SU-DHL-6 (cell line): ENCODE data around the gene MRPS27.

Experiments used
- H2AFZ ChIP-seq: fragments of 200-600 bp; sonication (generic); 2 replicates; pipeline ENCODE4 v1.6.1; 2014; ENCODE audit warnings: low read depth, mild to moderate bottlenecking, moderate library complexity, mixed read lengths, antibody characterized with exemption, low read length; ENCODE audit not compliant: severe bottlenecking
- H3F3A ChIP-seq: fragments of 200-600 bp; shearing (Covaris generic); 2 replicates; pipeline ENCODE4 v1.6.0; 2016; ENCODE audit warnings: antibody characterized with exemption, mild to moderate bottlenecking; ENCODE audit not compliant: insufficient read depth
- H3K27ac ChIP-seq: fragments of 200-600 bp; sonication (generic); 2 replicates; pipeline ENCODE4 v1.5.1; 2016; ENCODE audit warnings: low read depth, mild to moderate bottlenecking, low read length, moderate library complexity, mixed read lengths
- H3K27me3 ChIP-seq: fragments of 200-600 bp; sonication (generic), shearing (Covaris generic); 2 replicates; pipeline ENCODE4 v1.6.0; 2014; ENCODE audit warnings: mild to moderate bottlenecking, low read length
- H3K36me3 ChIP-seq: fragments of 200-600 bp; sonication (generic); 2 replicates; pipeline ENCODE4 v1.6.1; 2014; ENCODE audit warnings: mild to moderate bottlenecking, low read length, mixed read lengths
- H3K4me2 ChIP-seq: fragments of 300-600, 200-600 bp; shearing (Covaris generic), sonication (generic); 2 replicates; pipeline ENCODE4 v1.6.0; 2014; ENCODE audit warnings: low read length, low read depth, mild to moderate bottlenecking; ENCODE audit not compliant: poor library complexity, severe bottlenecking
- H3K4me3 ChIP-seq: fragments of 200-600 bp; sonication (generic); 2 replicates; pipeline ENCODE4 v1.5.1; 2014; ENCODE audit warnings: antibody characterized with exemption, low read length, mild to moderate bottlenecking, mixed read lengths; ENCODE audit not compliant: insufficient read depth, poor library complexity, severe bottlenecking
- H3K79me2 ChIP-seq: fragments of 200-600 bp; sonication (generic); 2 replicates; pipeline ENCODE4 v1.6.1; 2014; ENCODE audit warnings: mild to moderate bottlenecking, low read length, moderate library complexity; ENCODE audit not compliant: insufficient read depth
- H3K9ac ChIP-seq: fragments of 200-600 bp; sonication (generic); 2 replicates; pipeline ENCODE4 v1.7.0; 2014; ENCODE audit warnings: mild to moderate bottlenecking, low read length
- H3K9me2 ChIP-seq: fragments of 200-600 bp; sonication (generic); replicated peaks from 2 replicates; pipeline ENCODE4 v1.6.1; 2014; ENCODE audit warnings: low read length; ENCODE audit not compliant: insufficient read depth
- H3K9me3 ChIP-seq: fragments of 200-600 bp; sonication (generic); 2 replicates; pipeline ENCODE4 v1.6.1; 2014; ENCODE audit warnings: low read length, mixed read lengths; ENCODE audit not compliant: insufficient read depth
- H4K20me1 ChIP-seq: fragments of 200-600 bp; sonication (generic); 2 replicates; pipeline ENCODE4 v1.6.1; 2014; ENCODE audit warnings: low read depth, mild to moderate bottlenecking, antibody characterized with exemption, low read length, moderate library complexity, mixed read lengths
- EZH2phosphoT487 ChIP-seq: fragments of 200-600 bp; sonication (generic), shearing (Covaris generic); conservative IDR thresholded peaks from 2 replicates; pipeline ENCODE4 v1.6.1; 2018; ENCODE audit warnings: mild to moderate bottlenecking, antibody characterized with exemption, low read length, moderate library complexity, mixed read lengths
- TF ChIP-seq, protein P1 (sequence below): fragments of 200-600 bp; sonication (generic); IDR thresholded peaks from one replicate; pipeline ENCODE4 v1.5.1; 2017; ENCODE audit warnings: antibody characterized with exemption, mild to moderate bottlenecking, low read length, moderate library complexity; ENCODE audit not compliant: insufficient read depth, poor library complexity, severe bottlenecking

The MRPS27 gene

GRCh38 chr5:72216756-72217155 is 103.3 kb downstream of the MRPS27 start:
- Histone ChIP-seq H2AFZ (no peak overlapping the region), H3K79me2 (no peaks in the 10 kb centered on the region), H4K20me1 (no peaks in the 10 kb centered on the region), H3K9me3 (no peaks in the 10 kb centered on the region), H3K36me3 (peaks cover 15% of the 10 kb centered on the region), H3K4me3 (no peak overlapping the region), H3K4me2 (no peak overlapping the region), H3K27me3 (no peaks in the 10 kb centered on the region), H3K9ac (no peak overlapping the region), H3K9me2 (no peaks in the 10 kb centered on the region), H3K27ac (no peak overlapping the region), H3F3A (no peaks in the 10 kb centered on the region)
- TF ChIP-seq, protein P1, sequence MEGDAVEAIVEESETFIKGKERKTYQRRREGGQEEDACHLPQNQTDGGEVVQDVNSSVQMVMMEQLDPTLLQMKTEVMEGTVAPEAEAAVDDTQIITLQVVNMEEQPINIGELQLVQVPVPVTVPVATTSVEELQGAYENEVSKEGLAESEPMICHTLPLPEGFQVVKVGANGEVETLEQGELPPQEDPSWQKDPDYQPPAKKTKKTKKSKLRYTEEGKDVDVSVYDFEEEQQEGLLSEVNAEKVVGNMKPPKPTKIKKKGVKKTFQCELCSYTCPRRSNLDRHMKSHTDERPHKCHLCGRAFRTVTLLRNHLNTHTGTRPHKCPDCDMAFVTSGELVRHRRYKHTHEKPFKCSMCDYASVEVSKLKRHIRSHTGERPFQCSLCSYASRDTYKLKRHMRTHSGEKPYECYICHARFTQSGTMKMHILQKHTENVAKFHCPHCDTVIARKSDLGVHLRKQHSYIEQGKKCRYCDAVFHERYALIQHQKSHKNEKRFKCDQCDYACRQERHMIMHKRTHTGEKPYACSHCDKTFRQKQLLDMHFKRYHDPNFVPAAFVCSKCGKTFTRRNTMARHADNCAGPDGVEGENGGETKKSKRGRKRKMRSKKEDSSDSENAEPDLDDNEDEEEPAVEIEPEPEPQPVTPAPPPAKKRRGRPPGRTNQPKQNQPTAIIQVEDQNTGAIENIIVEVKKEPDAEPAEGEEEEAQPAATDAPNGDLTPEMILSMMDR = no peak
- no peak for TF ChIP-seq EZH2phosphoT487

DNA sequence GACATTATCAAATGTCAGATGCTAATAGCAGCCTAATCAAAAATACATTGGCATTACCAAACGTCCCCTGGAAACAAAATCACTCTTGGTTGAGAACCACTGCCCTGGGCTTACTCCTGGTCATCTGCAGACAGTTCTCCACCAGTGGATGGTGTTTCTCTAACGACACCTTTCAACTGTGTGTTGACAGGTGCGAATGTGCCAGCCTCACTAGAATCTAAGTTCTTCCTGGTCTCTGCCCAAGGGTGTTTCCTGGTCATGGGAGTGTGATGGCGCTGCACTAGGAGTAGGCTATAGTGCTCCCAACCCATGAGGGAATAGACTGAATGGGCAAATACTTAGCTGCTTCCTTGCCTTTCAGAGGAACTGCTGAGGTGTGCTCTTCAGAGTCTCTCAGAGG is 105.9 kb downstream of the MRPS27 start:
- TF ChIP-seq, protein P1 = no peak
- TF ChIP-seq EZH2phosphoT487 = no peak
- H3K4me3 ChIP-seq = no peak overlapping the region
- no peaks in the 10 kb centered on the region for H3K79me2 ChIP-seq
- no peak overlapping the region for H3K27ac ChIP-seq
- H2AFZ ChIP-seq = no peak overlapping the region
- no peaks in the 10 kb centered on the region for H4K20me1 ChIP-seq
- H3K9ac ChIP-seq = no peak overlapping the region
- peaks cover 8% of the 10 kb centered on the region; the same call in 1 of the 2 replicates for H3K36me3 ChIP-seq
- H3K9me3 ChIP-seq = no peaks in the 10 kb centered on the region
- no peaks in the 10 kb centered on the region for H3K27me3 ChIP-seq
- no peaks in the 10 kb centered on the region for H3F3A ChIP-seq
- no peaks in the 10 kb centered on the region for H3K9me2 ChIP-seq
- H3K4me2 ChIP-seq = no peak overlapping the region

DNA sequence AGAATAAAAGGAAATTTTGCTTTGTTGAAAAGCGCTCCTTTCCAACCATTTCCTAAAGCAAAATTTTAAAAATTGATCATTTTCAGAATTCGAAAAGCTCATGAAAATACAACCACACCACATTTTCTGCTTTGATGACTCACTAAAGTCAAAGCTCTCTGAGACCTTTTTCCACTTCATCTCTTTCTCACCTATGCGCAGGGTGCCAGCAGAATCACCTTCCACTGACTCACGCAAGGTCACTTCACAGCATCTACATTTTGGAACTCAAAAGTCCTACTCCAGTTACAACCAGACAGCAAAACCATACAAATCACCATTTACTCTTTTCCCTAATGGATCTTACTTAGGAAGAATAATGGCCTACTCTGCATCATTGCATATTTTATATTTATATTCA is 106.6 kb downstream of the MRPS27 start:
- Histone ChIP-seq H3K36me3 (peaks cover 8% of the 10 kb centered on the region; the same call in 1 of the 2 replicates), H2AFZ (no peak overlapping the region), H3K9me2 (no peaks in the 10 kb centered on the region), H4K20me1 (no peaks in the 10 kb centered on the region), H3K4me2 (no peak overlapping the region), H3K79me2 (no peaks in the 10 kb centered on the region), H3F3A (no peaks in the 10 kb centered on the region), H3K4me3 (no peak overlapping the region), H3K9ac (no peak overlapping the region), H3K9me3 (no peaks in the 10 kb centered on the region), H3K27ac (no peak overlapping the region), H3K27me3 (no peaks in the 10 kb centered on the region)
- no peak for TF ChIP-seq EZH2phosphoT487
- TF ChIP-seq, protein P1 = no peak
